GM12801 (cell line): ENCODE data around the gene SPRYD7.

ENCODE experiments used
- TF ChIP-seq, protein P1 (sequence below): IDR thresholded peaks from one replicate; pipeline ENCODE4 v1.5.1; 2011; ENCODE audit warnings: control low read depth; ENCODE audit not compliant: insufficient read length; ENCODE audit errors: extremely low read depth

SPRYD7 gene

DNA sequence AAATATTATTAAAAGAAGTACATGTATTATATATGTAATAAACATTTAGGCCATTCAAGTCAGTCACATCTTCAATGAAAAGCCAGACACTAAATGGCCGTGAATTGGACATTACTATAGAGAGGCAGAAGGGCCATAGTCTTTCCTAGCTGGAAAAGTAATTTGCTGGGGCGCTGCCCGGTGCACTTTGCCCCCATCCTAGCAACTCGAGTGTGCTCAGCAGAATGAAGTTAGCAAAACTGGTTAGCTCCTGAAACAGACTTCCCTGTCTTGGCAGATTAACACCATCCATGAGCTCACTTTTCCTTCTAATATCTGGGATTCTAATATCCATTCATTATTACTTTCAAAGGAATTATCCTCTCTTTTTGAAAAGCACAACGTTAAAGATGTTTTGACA, 2.8 kb upstream of the SPRYD7 start:
- TF ChIP-seq, protein P1, sequence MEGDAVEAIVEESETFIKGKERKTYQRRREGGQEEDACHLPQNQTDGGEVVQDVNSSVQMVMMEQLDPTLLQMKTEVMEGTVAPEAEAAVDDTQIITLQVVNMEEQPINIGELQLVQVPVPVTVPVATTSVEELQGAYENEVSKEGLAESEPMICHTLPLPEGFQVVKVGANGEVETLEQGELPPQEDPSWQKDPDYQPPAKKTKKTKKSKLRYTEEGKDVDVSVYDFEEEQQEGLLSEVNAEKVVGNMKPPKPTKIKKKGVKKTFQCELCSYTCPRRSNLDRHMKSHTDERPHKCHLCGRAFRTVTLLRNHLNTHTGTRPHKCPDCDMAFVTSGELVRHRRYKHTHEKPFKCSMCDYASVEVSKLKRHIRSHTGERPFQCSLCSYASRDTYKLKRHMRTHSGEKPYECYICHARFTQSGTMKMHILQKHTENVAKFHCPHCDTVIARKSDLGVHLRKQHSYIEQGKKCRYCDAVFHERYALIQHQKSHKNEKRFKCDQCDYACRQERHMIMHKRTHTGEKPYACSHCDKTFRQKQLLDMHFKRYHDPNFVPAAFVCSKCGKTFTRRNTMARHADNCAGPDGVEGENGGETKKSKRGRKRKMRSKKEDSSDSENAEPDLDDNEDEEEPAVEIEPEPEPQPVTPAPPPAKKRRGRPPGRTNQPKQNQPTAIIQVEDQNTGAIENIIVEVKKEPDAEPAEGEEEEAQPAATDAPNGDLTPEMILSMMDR = no peak

DNA sequence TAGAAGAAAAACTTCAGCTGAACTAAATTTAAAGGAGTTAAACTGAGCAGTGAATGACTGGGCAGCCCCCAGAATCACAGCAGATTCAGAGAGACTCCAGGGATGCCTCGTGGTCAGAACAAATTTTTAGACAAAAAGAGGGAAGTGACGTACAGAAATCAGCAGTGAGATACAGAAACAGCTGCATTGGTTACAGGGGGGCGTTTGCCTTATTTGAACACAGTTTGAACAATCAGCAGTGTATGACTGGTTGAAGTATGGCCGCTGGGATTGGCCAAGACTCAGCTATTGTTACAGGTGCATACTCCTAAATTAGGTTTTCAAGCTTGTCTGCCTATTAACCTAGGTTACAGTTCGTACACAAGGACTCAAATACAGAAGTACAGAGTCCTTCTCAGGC, 2.2 kb upstream of the SPRYD7 start:
- TF ChIP-seq, protein P1 = no peak

DNA sequence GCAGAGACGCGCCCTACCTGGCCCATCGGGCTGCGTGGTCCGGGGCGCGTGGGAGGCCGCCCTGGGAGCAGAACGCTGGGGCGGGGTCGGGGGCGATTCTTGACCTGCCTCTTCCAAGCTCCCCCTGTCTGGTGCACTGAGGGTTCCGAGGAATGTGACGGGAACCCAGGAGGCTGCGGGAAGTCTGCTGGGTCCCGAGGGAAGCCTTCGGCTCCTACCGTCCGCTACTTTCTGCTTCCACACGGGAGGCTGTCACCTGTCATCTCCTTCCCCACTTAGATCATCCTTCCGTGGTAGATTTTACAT, 781 bp upstream of the SPRYD7 start:
- TF ChIP-seq, protein P1 = no peak

DNA sequence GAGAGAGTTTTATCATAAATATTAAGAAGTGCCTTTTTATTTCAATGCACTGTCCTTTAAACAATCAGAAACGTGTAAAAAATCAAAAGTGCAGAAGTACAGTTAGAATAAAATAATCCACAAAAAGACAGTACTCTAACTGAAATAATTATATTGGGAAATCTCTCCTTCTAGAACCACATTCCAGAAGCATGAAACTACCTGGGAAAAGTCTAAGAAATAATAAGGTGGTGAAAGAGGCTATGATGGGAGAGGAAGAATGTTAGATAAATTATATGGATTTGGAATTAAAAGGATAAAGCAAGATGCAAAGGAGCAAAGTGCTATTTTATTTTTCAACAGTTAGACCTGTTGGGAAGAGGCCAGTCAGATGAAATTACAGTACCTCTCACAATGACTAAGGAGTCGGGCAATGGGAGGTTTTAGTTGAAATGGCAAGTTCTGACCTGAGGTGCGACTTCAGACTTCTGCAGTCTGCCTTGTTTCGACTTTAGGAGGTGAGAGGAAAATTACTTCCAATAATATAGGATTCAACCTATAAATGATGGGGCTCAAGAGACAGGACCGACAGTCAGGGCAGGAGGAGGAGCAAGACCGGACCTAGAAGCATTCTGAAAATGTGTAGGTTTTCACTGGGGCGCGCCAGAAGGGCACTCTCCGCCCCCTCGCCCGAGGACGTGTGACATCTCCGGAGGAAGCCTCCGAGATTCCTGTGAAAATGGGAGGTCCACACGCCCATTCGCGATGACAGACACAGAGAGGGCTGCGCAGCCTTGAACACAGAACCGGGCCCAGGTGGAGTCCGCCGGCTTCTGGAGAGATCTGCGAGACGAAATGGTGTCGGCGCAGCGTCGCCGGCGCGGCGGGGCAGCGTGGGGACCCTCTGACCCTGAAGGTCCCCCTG, 717 bp downstream of the SPRYD7 start:
- TF ChIP-seq, protein P1 = no peak

DNA sequence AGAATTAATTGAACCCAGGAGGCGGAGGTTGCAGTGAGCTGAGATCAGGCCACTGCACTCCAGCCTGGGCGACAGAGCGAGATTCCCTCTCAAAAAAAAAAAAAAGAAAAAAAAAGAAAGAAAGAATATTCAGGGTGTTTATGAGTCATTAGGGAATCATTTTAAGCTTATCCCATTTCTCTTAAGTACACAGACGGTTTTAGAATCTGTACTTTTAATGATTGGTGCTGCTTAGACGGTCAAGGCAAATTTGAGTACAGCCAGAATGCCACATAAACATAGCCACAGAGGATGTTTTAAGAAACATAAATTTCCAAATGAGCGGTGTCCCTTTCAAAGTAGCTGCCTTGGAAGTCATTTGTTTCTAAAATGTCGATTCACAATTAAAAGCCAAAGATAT, 2.6 kb downstream of the SPRYD7 start:
- TF ChIP-seq, protein P1 = no peak

DNA sequence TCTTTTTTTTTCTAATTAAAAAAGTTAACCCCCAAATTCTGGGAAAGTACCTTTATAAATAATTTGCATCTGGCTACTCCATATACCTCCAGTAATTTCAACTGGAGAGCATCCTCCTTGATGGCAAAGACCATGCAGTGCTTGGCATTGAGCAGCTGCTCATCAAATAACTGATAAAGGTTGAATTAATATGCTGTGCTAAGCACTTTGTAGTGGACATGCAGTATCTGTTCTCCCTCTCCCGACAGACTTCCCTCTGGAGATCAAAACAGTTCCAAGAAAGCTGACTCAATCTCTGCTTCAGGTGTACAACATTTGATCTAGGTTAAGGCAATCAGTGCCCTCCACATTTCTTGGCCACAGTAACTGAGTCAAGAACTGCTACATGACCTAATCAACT, 3.3 kb downstream of the SPRYD7 start:
- TF ChIP-seq, protein P1 = no peak

DNA sequence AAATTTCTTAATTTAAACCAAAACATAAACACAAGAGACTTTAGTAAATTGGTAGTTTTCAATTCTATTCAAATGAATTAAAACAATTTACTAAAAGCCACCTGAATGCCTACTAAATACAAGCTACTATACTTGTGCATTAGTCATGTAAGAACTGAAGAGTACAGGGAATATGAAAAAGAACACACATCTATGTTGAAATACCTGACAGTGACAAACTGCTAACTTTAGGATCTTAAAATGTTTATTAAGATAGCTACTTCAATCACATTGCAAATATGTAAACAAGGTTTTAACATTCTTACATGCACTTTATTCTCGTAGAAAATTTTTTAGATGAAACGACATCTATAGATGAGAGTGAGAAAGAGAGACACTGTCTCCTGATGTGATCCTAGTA, 4.1 kb downstream of the SPRYD7 start:
- TF ChIP-seq, protein P1 = no peak
